ENCODE data around the gene HACD1.
"Not testable (repeated sequence)": the region's sequence is repeated elsewhere in the genome, so short reads cannot be mapped to it uniquely, and the experiment has no call there.

Gene HACD1

GRCh38 chr10:17599089-17599488 is 18.1 kb downstream of the HACD1 start:
- no peak overlapping the region for H3K27ac ChIP-seq (ENCODE audit: low read length)
- H3K79me2 ChIP-seq (ENCODE audit: insufficient read depth, low read length): no peaks in the 10 kb centered on the region
- DNase-seq: no peak
- no peak overlapping the region for H2AFZ ChIP-seq (ENCODE audit: low read depth, low read length)
- no peak overlapping the region for H3K9ac ChIP-seq (ENCODE audit: low read depth, low read length)
- no peaks in the 10 kb centered on the region for H3K27me3 ChIP-seq (ENCODE audit: insufficient read depth, low read length, poor library complexity)
- no peak for TF ChIP-seq EZH2 (IDR thresholded peaks at IDR 0.05; ENCODE audit: borderline replicate concordance, low read depth, low read length, severe bottlenecking)
- TF ChIP-seq CTCF (IDR thresholded peaks at IDR 0.05; ENCODE audit: borderline replicate concordance, extremely low read depth, low read length, poor library complexity, severe bottlenecking): peak; percentile 29
- ATAC-seq (ENCODE audit: insufficient read depth, low read depth): no peak
- no peak overlapping the region for H3K4me3 ChIP-seq (ENCODE audit: low read depth in 1 of 2, low read length in 2 of 2)
- H3K4me1 ChIP-seq (ENCODE audit: insufficient read depth, low read length): no peaks in the 10 kb centered on the region
- no peak overlapping the region for H3K4me2 ChIP-seq (ENCODE audit: insufficient read depth, low read length)
- H3K36me3 ChIP-seq (ENCODE audit: insufficient read depth, low read length): no peaks in the 10 kb centered on the region
- no peaks in the 10 kb centered on the region for H4K20me1 ChIP-seq (ENCODE audit: insufficient read depth, low read length)
- H3K9me3 ChIP-seq (ENCODE audit: insufficient read depth, low read length, severe bottlenecking): no peaks in the 10 kb centered on the region

DNA sequence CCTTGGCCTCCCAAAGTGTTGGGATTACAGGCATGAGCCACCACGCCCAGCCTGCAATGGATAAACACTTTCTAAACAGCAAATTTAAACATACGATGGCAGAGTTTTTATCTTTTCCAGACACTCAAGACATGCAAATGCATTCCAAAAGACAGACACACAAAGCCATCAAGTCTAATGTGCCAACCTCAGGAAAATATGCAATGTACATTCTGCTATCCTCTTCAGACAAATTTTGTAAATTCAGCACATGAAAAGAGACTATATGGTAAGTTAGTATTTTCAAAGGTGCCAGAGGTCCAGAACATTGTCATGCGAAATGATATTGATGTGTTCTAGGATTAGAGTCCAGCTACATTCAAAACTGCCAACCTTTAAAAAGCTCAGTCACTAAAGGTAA is 19.8 kb downstream of the HACD1 start:
- Histone ChIP-seq H4K20me1 (ENCODE audit: insufficient read depth, low read length) (no peaks in the 10 kb centered on the region), H3K36me3 (ENCODE audit: insufficient read depth, low read length) (no peaks in the 10 kb centered on the region), H3K4me2 (ENCODE audit: insufficient read depth, low read length) (no peak overlapping the region), H3K4me1 (ENCODE audit: insufficient read depth, low read length) (no peaks in the 10 kb centered on the region), H2AFZ (ENCODE audit: low read depth, low read length) (no peak overlapping the region), H3K9ac (ENCODE audit: low read depth, low read length) (no peak overlapping the region), H3K27ac (ENCODE audit: low read length) (no peak overlapping the region), H3K9me3 (ENCODE audit: insufficient read depth, low read length, severe bottlenecking) (no peaks in the 10 kb centered on the region), H3K4me3 (ENCODE audit: low read depth in 1 of 2, low read length in 2 of 2) (no peak overlapping the region), H3K79me2 (ENCODE audit: insufficient read depth, low read length) (no peaks in the 10 kb centered on the region), H3K27me3 (ENCODE audit: insufficient read depth, low read length, poor library complexity) (no peaks in the 10 kb centered on the region)
- ATAC-seq (ENCODE audit: insufficient read depth, low read depth) (no peak), DNase-seq (no peak)
- TF ChIP-seq EZH2 (IDR thresholded peaks at IDR 0.05; ENCODE audit: borderline replicate concordance, low read depth, low read length, severe bottlenecking) (no peak), CTCF (IDR thresholded peaks at IDR 0.05; ENCODE audit: borderline replicate concordance, extremely low read depth, low read length, poor library complexity, severe bottlenecking) (no peak)

- Histone ChIP-seq H3K36me3 (ENCODE audit: insufficient read depth, low read length) (no peaks in the 10 kb centered on the region), H3K4me1 (ENCODE audit: insufficient read depth, low read length) (peaks cover 11% of the 10 kb centered on the region), H2AFZ (ENCODE audit: low read depth, low read length) (no peak overlapping the region), H4K20me1 (ENCODE audit: insufficient read depth, low read length) (no peaks in the 10 kb centered on the region), H3K79me2 (ENCODE audit: insufficient read depth, low read length) (no peaks in the 10 kb centered on the region), H3K27me3 (ENCODE audit: insufficient read depth, low read length, poor library complexity) (no peaks in the 10 kb centered on the region), H3K27ac (ENCODE audit: low read length) (no peak overlapping the region), H3K9ac (ENCODE audit: low read depth, low read length) (no peak overlapping the region), H3K4me3 (ENCODE audit: low read depth in 1 of 2, low read length in 2 of 2) (no peak overlapping the region), H3K9me3 (ENCODE audit: insufficient read depth, low read length, severe bottlenecking) (no peaks in the 10 kb centered on the region), H3K4me2 (ENCODE audit: insufficient read depth, low read length) (no peak overlapping the region)
- ATAC-seq (ENCODE audit: insufficient read depth, low read depth): no peak
- no peak for TF ChIP-seq EZH2 (IDR thresholded peaks at IDR 0.05; ENCODE audit: borderline replicate concordance, low read depth, low read length, severe bottlenecking)
- TF ChIP-seq CTCF (IDR thresholded peaks at IDR 0.05; ENCODE audit: borderline replicate concordance, extremely low read depth, low read length, poor library complexity, severe bottlenecking): no peak
- no peak for DNase-seq
Measured at GRCh38 chr10:17590969-17591645, 26.1 kb downstream of the HACD1 start.

GRCh38 chr10:17589316-17589715 is 27.9 kb downstream of the HACD1 start:
- not testable (repeated sequence) for H3K4me3 ChIP-seq (ENCODE audit: low read depth in 1 of 2, low read length in 2 of 2); H3K9me3 ChIP-seq (ENCODE audit: insufficient read depth, low read length, severe bottlenecking); ATAC-seq (ENCODE audit: insufficient read depth, low read depth); H3K27ac ChIP-seq (ENCODE audit: low read length); DNase-seq; H4K20me1 ChIP-seq (ENCODE audit: insufficient read depth, low read length); H3K36me3 ChIP-seq (ENCODE audit: insufficient read depth, low read length); H3K79me2 ChIP-seq (ENCODE audit: insufficient read depth, low read length); H3K27me3 ChIP-seq (ENCODE audit: insufficient read depth, low read length, poor library complexity); H3K9ac ChIP-seq (ENCODE audit: low read depth, low read length); H2AFZ ChIP-seq (ENCODE audit: low read depth, low read length); H3K4me2 ChIP-seq (ENCODE audit: insufficient read depth, low read length)
- H3K4me1 ChIP-seq (ENCODE audit: insufficient read depth, low read length): peaks cover 11% of the 10 kb centered on the region
